Heart right ventricle (tissue), 16 donors: ENCODE data around the gene PPP2R2B. TPM values are rescaled to one million over a fixed set of nuclear protein-coding genes. Genes with fewer than 3 reads are reported as not detected.
"Not testable (repeated sequence)": the region's sequence is repeated elsewhere in the genome, so short reads cannot be mapped to it uniquely, and the experiment has no call there.

Experiments
- ATAC-seq, 8 donors: fragments of 200-7000 bp; cut with Tn5 transposase; one replicate each; pipeline ENCODE4 v1.9.1; 2020; ENCODE audit warnings: mild to moderate bottlenecking in 8 of 8, moderate library complexity in 8 of 8, moderate number of reproducible peaks in 1 of 8
- DNase-seq, 2 donors: peaks; one replicate each; pipeline ENCODE4 v3.0.0-alpha.2; 2020
- H3K27ac ChIP-seq, 10 donors: fragments of 200-600 bp; sonication (generic) in 2 of 10; one replicate each; pipeline versions ENCODE4 v1.5.0 to v1.8.0; 2020 to 2022; ENCODE audit warnings: mild to moderate bottlenecking in 3 of 10
- H3K27me3 ChIP-seq, 7 donors: fragments of 200-600 bp; one replicate each; pipeline ENCODE4 v1.8.0; 2021 to 2022; ENCODE audit warnings: mild to moderate bottlenecking in 2 of 7
- H3K36me3 ChIP-seq, 9 donors: fragments of 200-600 bp; sonication (generic) in 1 of 9; one replicate each; pipeline versions ENCODE4 v1.5.0 to v1.8.0; 2020 to 2022; ENCODE audit warnings: mild to moderate bottlenecking in 2 of 9
- H3K4me1 ChIP-seq, 9 donors: fragments of 200-600 bp; sonication (generic) in 1 of 9; one replicate each; pipeline versions ENCODE4 v1.5.0 to v1.8.0; 2020 to 2022; ENCODE audit warnings: mild to moderate bottlenecking in 4 of 9
- H3K4me3 ChIP-seq, 10 donors: fragments of 200-600 bp; sonication (generic) in 2 of 10; one replicate each; pipeline versions ENCODE4 v1.5.0 to v1.8.0; 2020 to 2022; ENCODE audit warnings: mild to moderate bottlenecking in 7 of 10, moderate library complexity in 2 of 10
- H3K9me3 ChIP-seq, 11 donors: fragments of 200-600 bp in 10 of 11; sonication (generic) in 2 of 11; one replicate each; pipeline versions ENCODE4 v1.5.0 to v1.8.0; 2013 to 2022; ENCODE audit warnings: mild to moderate bottlenecking in 2 of 11, control low read depth in 1 of 11, moderate library complexity in 1 of 11
- WGBS, 2 donors: extraction: QIAGEN DNeasy Blood & Tissue Kit; methylation state at CpG; one replicate each; pipeline ENCODE4 v1.1.7; 2013; ENCODE audit warnings: inconsistent platforms in 1 of 2; 5-methylcytosine and 5-hydroxymethylcytosine counted together
- intact Hi-C, 10 donors: fragments of 100-400 bp; cut with DNase I; formaldehyde crosslinking; loops; one replicate each; pipeline versions ENCODE4 v1.11.1 to v1.14.2; 2022
- polyA plus RNA-seq, 2 donors: library from polyadenylated mRNA; stranded (reverse); fragments of 200-250 nt; gene quantifications; one replicate each; pipeline ENCODE4 v1.2.3, GENCODE V29; 2013
- total RNA-seq, 10 donors: library from RNA; stranded (reverse); fragmentation: NEBNext Ultra II Directional in 3 of 10; extraction: Animal tissue kit (Norgen Biotek cat#: 25700) in 3 of 10; gene quantifications; one replicate each; pipeline versions ENCODE4 v1.2.1 to v1.2.4, GENCODE V29; 2021 to 2023
- TF ChIP-seq, protein P1 (sequence below), 9 donors: fragments of 200-600 bp; sonication (generic) in 2 of 9; IDR thresholded peaks; one replicate each; pipeline versions ENCODE4 v1.5.0 to v1.8.0; 2021 to 2022; ENCODE audit warnings: antibody characterized with exemption in 9 of 9, mild to moderate bottlenecking in 5 of 9, moderate library complexity in 1 of 9
- donor health status: Arrhythmogenic right ventricular cardiomyopathy.
- donor health status: ischemic (EF 13 %, LVEDD 7.1; RV severe dilation, severe dysfunction).
- donor health status: healthy with polysubstance abuse.
- donor health status: DM: no; HTN: yes; CAD: no.
- donor health status: DM: no; HTN: no; CAD: no.
- donor health status: ischemic (EF 25% LVEDD 6.9; RV normal size, moderate dysfunction).
- donor health status: ischemic (EF 25% LVEDD 5.7; RV mildly dilated, moderate dysfunction).
- donor health status: healthy.
- donor health status: DM: yes; HTN: yes; CAD: no.
- donor health status: Ischemic cardiomyopathy.
- donor health status: ischemic (EF 35%, LVEDD 5.7; RV mildly dilated, moderate dysfunction).
- donor health status: nonischemic (EF 11% LVEDD 7.7; RV severe dilation, severe dysfunction).
- donor health status: DM: yes; HTN: yes; CAD: no.
- donor health status: PGD.
- donor health status: ischemic (EF 29% LVEDD 5.4; RV normal size, mild dysfunction).
- donor health status: nonischemic (EF 23%, LVEDD 6.1; RV moderate dilation, normal function).

The PPP2R2B gene
- total and polyA plus RNA-seq, 12 donors: 0.05 to 1.8 (median 0.57) TPM; not detected in 2

DNA sequence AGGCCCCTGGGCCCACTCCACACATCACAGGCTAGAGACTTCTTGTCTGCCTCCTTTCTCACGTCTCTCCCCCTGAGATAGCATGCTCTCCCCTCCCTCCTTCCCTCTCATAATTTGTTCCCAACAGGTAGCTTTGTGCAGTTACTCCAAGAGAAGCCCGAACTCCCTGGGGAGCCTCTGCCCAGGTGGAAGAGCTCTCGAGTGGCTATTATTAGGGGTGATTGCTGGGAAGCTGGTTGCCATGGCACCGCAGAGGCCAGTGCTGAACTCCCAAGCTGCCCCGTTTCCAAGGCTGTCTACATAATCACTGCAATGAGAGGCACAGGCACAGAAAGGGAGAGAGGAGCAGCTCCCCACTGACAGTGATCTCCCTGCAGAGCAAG, 257.9 kb downstream of the PPP2R2B start:
- Histone ChIP-seq H3K4me3 (no peak overlapping the region), H3K36me3 (no peaks in the 10 kb centered on the region), H3K27me3 (no peaks in the 10 kb centered on the region), H3K9me3 (peaks cover 0 to 17% (median 6%) of the 10 kb centered on the region in 11 donors), H3K27ac (no peak overlapping the region), H3K4me1 (no peaks in the 10 kb centered on the region)
- intact Hi-C loops: no loop called here
- ATAC-seq: no peak
- no peak for DNase-seq
- TF ChIP-seq, protein P1, sequence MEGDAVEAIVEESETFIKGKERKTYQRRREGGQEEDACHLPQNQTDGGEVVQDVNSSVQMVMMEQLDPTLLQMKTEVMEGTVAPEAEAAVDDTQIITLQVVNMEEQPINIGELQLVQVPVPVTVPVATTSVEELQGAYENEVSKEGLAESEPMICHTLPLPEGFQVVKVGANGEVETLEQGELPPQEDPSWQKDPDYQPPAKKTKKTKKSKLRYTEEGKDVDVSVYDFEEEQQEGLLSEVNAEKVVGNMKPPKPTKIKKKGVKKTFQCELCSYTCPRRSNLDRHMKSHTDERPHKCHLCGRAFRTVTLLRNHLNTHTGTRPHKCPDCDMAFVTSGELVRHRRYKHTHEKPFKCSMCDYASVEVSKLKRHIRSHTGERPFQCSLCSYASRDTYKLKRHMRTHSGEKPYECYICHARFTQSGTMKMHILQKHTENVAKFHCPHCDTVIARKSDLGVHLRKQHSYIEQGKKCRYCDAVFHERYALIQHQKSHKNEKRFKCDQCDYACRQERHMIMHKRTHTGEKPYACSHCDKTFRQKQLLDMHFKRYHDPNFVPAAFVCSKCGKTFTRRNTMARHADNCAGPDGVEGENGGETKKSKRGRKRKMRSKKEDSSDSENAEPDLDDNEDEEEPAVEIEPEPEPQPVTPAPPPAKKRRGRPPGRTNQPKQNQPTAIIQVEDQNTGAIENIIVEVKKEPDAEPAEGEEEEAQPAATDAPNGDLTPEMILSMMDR (IDR thresholded peaks at IDR 0.05): no peak
- 41 to 47% methylated on average over 5 of the region's 5 CpGs for WGBS, 2 donors

DNA sequence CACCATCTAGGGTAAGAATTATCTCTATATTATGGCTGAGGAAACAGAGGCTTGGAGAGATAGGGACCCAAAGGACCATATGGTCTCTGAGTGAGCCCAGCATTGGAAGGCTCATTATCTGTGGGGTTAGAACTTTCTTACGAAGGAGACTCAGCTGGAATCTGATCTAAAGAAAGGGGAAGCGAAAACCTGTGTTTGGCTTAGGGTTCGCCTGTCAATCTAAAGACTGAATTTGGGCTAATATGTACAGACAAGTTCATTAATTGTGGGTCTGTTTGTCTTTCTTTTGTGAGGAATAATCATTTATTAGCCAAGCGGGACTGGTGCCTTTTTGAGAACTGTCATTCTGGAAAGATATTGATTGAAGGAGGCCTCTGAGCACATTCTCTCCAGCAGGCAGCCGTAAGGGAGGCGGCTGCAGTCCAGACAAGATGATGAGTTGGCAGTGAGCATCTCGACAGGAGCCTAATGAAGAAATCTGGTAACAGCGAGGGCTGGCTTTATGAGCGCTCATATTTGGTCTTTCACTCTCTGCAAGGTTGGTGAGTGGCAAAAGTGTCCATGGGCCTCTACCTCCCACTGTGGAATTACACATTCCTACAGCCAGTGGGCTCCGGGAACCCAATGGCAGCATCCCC, 258.4 kb downstream of the PPP2R2B start:
- WGBS, 2 donors: 84% methylated on average over 10 of the region's 10 CpGs
- intact Hi-C loops: no loop called here

DNA sequence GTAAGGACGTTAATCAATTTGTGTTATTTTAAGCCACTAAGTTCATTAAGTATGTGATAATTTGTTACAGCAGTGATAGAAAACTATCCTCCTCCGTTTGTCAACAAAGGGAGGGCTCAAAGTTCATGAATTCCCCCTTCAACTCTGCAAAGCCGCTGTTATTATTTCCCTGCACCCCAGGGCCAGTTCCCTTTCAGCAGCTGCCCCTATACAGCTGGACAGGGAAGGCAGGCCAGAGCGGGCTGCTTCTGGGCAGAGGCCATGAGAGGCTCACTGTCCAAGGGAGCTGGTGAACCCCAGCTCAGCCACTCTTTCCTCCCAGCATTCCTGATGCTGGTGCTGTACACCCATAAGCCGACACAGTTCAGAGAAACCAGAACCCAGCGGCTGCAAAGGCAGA, 260.1 kb downstream of the PPP2R2B start:
- H3K27ac ChIP-seq: no peak overlapping the region
- intact Hi-C loops: no loop called here
- no peaks in the 10 kb centered on the region for H3K4me1 ChIP-seq
- peaks cover 0 to 21% (median 8%) of the 10 kb centered on the region in 11 donors for H3K9me3 ChIP-seq
- 71 to 72% methylated on average over 6 of the region's 6 CpGs for WGBS, 2 donors
- H3K27me3 ChIP-seq: no peaks in the 10 kb centered on the region
- ATAC-seq: no peak
- TF ChIP-seq, protein P1 (IDR thresholded peaks at IDR 0.05): no peak
- no peaks in the 10 kb centered on the region for H3K36me3 ChIP-seq
- H3K4me3 ChIP-seq: no peak overlapping the region
- no peak for DNase-seq

More for the DNA sequence above, 258.4 kb downstream of the PPP2R2B start:
- no peaks in the 10 kb centered on the region for H3K27me3 ChIP-seq
- H3K9me3 ChIP-seq: peaks cover 0 to 21% (median 8%) of the 10 kb centered on the region in 11 donors
- no peaks in the 10 kb centered on the region for H3K36me3 ChIP-seq
- no peak for DNase-seq
- TF ChIP-seq, protein P1 (IDR thresholded peaks at IDR 0.05): no peak
- no peak overlapping the region for H3K27ac ChIP-seq
- no peak for ATAC-seq
- H3K4me3 ChIP-seq: no peak overlapping the region
- H3K4me1 ChIP-seq: no peaks in the 10 kb centered on the region

DNA sequence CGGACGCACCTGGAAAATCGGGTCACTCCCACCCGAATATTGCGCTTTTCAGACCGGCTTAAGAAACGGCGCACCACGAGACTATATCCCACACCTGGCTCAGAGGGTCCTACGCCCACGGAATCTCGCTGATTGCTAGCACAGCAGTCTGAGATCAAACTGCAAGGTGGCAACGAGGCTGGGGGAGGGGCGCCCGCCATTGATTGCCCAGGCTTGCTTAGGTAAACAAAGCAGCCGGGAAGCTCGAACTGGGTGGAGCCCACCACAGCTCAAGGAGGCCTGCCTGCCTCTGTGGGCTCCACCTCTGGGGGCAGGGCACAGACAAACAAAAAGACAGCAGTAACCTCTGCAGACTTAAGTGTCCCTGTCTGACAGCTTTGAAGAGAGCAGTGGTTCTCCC, 268.8 kb downstream of the PPP2R2B start:
- 22 to 36% methylated on average over 5 to 6 of the region's 17 CpGs for WGBS, 2 donors
- DNase-seq, H3K4me3 ChIP-seq, H3K4me1 ChIP-seq, H3K9me3 ChIP-seq, H3K27ac ChIP-seq, ATAC-seq, intact Hi-C loops, H3K36me3 ChIP-seq: not testable (repeated sequence)
- H3K27me3 ChIP-seq: peaks cover 0 to 15% (median 0%) of the 10 kb centered on the region in 7 donors

DNA sequence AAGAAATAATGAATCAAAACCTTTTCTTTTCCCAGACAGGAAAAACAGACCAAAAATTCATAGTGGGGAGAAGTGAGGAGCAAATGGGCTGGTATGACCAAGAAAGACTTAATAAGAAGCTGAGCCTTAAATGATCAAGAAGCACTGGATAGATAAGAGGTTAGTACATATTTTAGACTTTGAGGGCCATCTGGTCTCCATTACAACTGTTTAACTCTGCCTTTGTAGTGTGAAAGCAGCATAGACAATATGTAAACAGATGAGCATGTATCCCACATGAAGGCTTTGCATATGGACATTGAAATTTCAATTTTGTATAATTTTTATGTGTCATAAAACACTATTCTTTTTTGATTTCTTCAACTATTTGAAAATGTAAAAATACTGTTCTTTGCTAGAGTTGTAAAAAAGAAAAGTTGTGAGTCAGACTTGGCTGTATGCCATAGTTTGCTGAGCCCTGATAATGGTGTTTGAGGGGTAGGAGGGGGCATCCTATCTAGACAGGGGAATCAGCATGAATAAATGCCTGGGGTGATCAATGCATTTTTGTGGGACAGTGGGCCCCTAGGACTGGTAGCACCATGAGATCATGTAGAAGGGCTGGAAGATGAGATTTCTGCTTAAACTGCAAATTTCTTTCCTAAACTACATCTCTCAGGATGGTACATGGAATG, 270.8 kb downstream of the PPP2R2B start:
- Histone ChIP-seq H3K9me3 (no peaks in the 10 kb centered on the region), H3K36me3 (no peaks in the 10 kb centered on the region), H3K27me3 (peaks cover 0 to 20% (median 0%) of the 10 kb centered on the region in 7 donors), H3K4me3 (no peak overlapping the region), H3K4me1 (no peaks in the 10 kb centered on the region), H3K27ac (no peak overlapping the region)
- ATAC-seq (no peak), DNase-seq (no peak)
- intact Hi-C loops: no loop called here
- TF ChIP-seq, protein P1 (IDR thresholded peaks at IDR 0.05): no peak
